ENCODE results near the gene LDB1.

Gene LDB1

DNA sequence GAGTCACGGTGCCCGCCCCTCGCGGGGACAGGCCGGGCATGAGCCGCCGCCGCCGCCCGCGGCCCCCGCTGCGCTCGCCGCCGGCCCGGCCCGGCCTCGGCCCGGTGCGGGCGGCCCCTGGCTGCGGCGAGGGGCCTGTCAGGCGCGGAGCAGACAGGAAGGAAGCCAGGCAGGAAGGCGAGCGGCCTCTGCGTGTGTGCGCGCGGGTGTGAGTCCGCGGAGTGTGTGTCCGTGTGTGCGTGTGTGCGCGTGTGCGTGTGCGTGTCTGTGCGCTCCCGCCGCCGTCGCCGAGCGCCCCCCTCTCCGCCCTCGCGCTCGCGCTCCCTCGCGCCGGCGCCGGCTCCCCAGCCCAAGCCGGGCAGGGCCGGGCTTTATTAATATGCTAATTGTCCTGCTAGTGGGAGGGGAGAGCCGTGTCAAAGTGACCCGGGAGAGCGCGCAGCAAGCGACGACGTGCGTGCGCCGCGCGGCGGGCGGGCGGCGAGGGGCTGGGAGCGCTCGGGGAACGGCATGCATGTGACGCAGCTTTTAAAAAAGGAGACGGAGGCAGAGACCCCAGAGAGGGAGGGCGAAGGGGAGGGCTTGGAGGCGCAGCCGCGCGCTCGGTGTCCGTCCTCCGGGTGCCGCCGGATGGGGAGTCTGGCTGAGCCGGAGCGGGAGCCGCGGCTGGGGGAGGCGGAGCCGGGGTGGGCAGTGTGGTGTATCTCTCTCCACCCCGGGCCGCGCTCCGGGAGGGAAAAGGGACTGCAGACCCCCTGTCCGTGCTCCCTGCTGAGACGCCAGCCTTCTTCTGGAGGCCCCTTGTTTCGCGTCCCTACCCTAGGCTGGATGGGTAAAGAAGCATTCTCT, at the start of gene LDB1:
Gene LDB1 (minus strand): TSS at position 227 of the 849 bp plus-strand sequence. CDS start 258 bp downstream, outside the sequence.
- H3K4me3 ChIP-seq (replicated peaks; ENCODE audit: low read depth, low read length): peak within 1 kb of the TSS; percentile 80
- peak; percentile 1 for TF ChIP-seq CTCF (IDR thresholded peaks at IDR 0.05; ENCODE audit: low read depth, low read length, missing control alignments)

DNA sequence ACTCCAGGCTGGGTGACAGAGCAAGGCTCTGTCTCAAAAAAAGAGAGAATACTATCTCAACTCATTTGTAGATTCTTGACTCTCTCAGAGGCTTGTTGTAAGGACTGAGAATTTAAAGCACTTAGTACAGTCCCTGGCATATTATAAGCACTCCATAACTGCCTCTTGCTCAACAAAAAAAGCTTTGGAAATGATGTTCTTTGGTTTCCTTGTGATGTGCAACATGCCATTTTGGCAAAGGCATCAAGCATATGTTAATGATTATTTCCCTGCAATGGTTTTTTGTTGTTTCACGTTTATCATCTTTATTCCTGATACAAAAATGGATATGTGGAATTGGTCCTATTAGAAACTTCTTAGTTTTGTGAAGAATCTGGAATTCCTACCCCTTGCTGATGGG, 47.7 kb upstream of the LDB1 start:
- DNase-seq (ENCODE audit: extremely low read depth, low read depth): no peak
- TF ChIP-seq CTCF (IDR thresholded peaks at IDR 0.05; ENCODE audit: low read depth, low read length, missing control alignments): no peak
- no peak overlapping the region for H3K4me3 ChIP-seq (replicated peaks; ENCODE audit: low read depth, low read length)

More for the DNA sequence above, at the start of gene LDB1:
- no peak for DNase-seq (ENCODE audit: extremely low read depth, low read depth)

DNA sequence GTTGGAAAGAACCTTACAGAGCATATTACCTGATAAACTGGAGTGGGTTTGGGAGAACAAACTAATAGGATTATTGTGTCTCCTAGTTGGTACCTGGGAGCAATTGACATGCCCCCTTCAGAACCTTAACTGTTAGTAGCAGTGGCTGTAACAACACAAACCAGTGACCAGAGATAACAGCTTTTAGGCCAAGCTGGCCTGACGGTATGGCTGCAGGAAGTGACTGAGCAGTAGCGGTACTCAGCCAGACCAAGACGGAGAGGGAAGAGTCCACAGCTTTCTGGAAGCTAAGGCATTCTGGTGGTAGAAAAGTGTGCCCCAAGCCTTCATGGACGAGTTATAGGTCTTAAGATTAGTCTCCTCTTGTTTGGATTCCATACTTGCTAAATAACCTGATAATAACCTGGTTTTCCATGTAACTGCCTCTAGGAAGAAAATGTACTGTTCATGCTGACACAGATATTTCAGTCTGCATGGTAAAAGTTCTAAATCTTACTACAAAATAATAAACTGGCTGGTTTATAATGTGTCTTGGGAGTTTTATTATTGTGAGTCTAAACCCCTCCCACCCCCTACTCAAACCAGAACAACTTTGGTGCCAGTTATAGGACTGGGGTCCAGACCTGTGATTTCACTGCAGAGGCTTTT, 43.3 kb upstream of the LDB1 start:
- TF ChIP-seq CTCF (IDR thresholded peaks at IDR 0.05; ENCODE audit: low read depth, low read length, missing control alignments): no peak
- no peak for DNase-seq (ENCODE audit: extremely low read depth, low read depth)
- H3K4me3 ChIP-seq (replicated peaks; ENCODE audit: low read depth, low read length): no peak overlapping the region

- no peak for DNase-seq (ENCODE audit: extremely low read depth, low read depth)
- H3K4me3 ChIP-seq (replicated peaks; ENCODE audit: low read depth, low read length): no peak overlapping the region
- TF ChIP-seq CTCF (IDR thresholded peaks at IDR 0.05; ENCODE audit: low read depth, low read length, missing control alignments): no peak
These were observed 39.7 kb upstream of the LDB1 start for GRCh38 chr10:102159831-102160230.

- no peak overlapping the region for H3K4me3 ChIP-seq (replicated peaks; ENCODE audit: low read depth, low read length)
- no peak for DNase-seq (ENCODE audit: extremely low read depth, low read depth)
- no peak for TF ChIP-seq CTCF (IDR thresholded peaks at IDR 0.05; ENCODE audit: low read depth, low read length, missing control alignments)
These were observed 39.0 kb upstream of the LDB1 start for GRCh38 chr10:102159051-102159597.

GRCh38 chr10:102157224-102157623, 37.1 kb upstream of the LDB1 start:
- TF ChIP-seq CTCF (IDR thresholded peaks at IDR 0.05; ENCODE audit: low read depth, low read length, missing control alignments): no peak
- DNase-seq (ENCODE audit: extremely low read depth, low read depth): no peak

More at GRCh38 chr10:102157224-102157623, 37.1 kb upstream of the LDB1 start:
- no peak overlapping the region for H3K4me3 ChIP-seq (replicated peaks; ENCODE audit: low read depth, low read length)

Measured in HFF-Myc (cell line).